A549 (cell line): ENCODE measurements around the gene IL33. TPM values are rescaled to one million over a fixed set of nuclear protein-coding genes. Genes with fewer than 3 reads are reported as not detected.

Source experiments
- ATAC-seq, 2 experiments: fragments of 200-7000 bp in 1 of 2; fragments of >200 bp in 1 of 2; cut with Nextera tagmentation in 1 of 2; cut with Tn5 transposase in 1 of 2; 3 replicates each; pipeline versions ENCODE4 v1.8.0 to v1.9.1; 2018 to 2020; ENCODE audit warnings: mild to moderate bottlenecking in 1 of 2, moderate library complexity in 1 of 2
- CTCF ChIA-PET: fragments of 300-600 bp; sonication (Branson Sonifier 250); formaldehyde crosslinking; extraction: SDS; loops from one replicate; lab custom pipeline; 2021; ENCODE audit warnings: antibody characterized with exemption, inconsistent platforms; lab: Yijun Ruan, JAX
- POLR2A ChIA-PET: fragments of 350-600 bp; formaldehyde crosslinking; extraction: SDS; loops from one replicate; lab custom pipeline; 2021; ENCODE audit warnings: antibody characterized with exemption, inconsistent platforms; lab: Yijun Ruan, JAX
- DNase-seq, 2 experiments: peaks; one replicate each; pipeline versions ENCODE4 v3.0.0 to v3.0.0-alpha.2; 2011 to 2016; ENCODE audit warnings: low read depth in 1 of 2, low spot score in 1 of 2
- FAIRE-seq: peaks from 2 replicates; lab custom pipeline; 2011; peaks lifted over from hg19 to GRCh38; lab: Jason Lieb, UNC
- H3K27ac ChIP-seq, 2 experiments: fragments of >200 bp; sonication (Bioruptor Twin); formaldehyde crosslinking; 3 replicates each; pipeline ENCODE4 v1.5.1; 2016 to 2017
- H3K4me1 ChIP-seq: fragments of >200 bp; sonication (Bioruptor Twin); formaldehyde crosslinking; 3 replicates; pipeline ENCODE4 v1.6.1; 2016
- H3K4me2 ChIP-seq: fragments of >200 bp; sonication (Bioruptor Twin); formaldehyde crosslinking; 3 replicates; pipeline ENCODE4 v1.6.1; 2016
- H3K4me3 ChIP-seq: fragments of >200 bp; sonication (Bioruptor Twin); formaldehyde crosslinking; 3 replicates; pipeline ENCODE4 v1.5.1; 2016
- H3K9me3 ChIP-seq: fragments of >200 bp; sonication (Bioruptor Twin); formaldehyde crosslinking; 3 replicates; pipeline ENCODE4 v1.6.1; 2016
- CEBPB ChIP-seq, 2 experiments: fragments of >200 bp in 1 of 2; sonication (Bioruptor Twin) in 1 of 2; formaldehyde crosslinking in 1 of 2; IDR thresholded peaks; 2 replicates each; pipeline ENCODE4 v1.6.1; 2012 to 2016
- CHD2 ChIP-seq: fragments of 150-350 bp; IDR thresholded peaks from 2 replicates; pipeline ENCODE4 v1.6.1; 2014; ENCODE audit warnings: low read length; ENCODE audit not compliant: partially characterized antibody
- EHF ChIP-seq: fragments of 250-450 bp; sonication (Bioruptor Pico); IDR thresholded peaks from 2 replicates; pipeline ENCODE4 v1.5.0; 2020; ENCODE audit warnings: mild to moderate bottlenecking
- FOSB ChIP-seq: fragments of 250-450 bp; sonication (Bioruptor Pico); IDR thresholded peaks from 2 replicates; pipeline ENCODE4 v1.5.0; 2020; ENCODE audit warnings: mild to moderate bottlenecking, moderate library complexity
- GATA3 ChIP-seq: IDR thresholded peaks from 2 replicates; pipeline ENCODE4 v1.6.1; 2012; ENCODE audit warnings: borderline replicate concordance
- HOXA7 ChIP-seq: fragments of 250-450 bp; sonication (Bioruptor Pico); IDR thresholded peaks from 2 replicates; pipeline ENCODE4 v1.5.0; 2020; ENCODE audit warnings: mild to moderate bottlenecking, moderate library complexity
- KDM5A ChIP-seq: fragments of 200-600 bp; sonication (generic); IDR thresholded peaks from 2 replicates; pipeline ENCODE4 v1.6.1; 2016; ENCODE audit warnings: antibody characterized with exemption, mild to moderate bottlenecking
- MAFK ChIP-seq: fragments of 450-650 bp; IDR thresholded peaks from 2 replicates; pipeline ENCODE4 v1.6.1; 2014; ENCODE audit not compliant: partially characterized antibody
- NPAS2 ChIP-seq: fragments of 250-450 bp; sonication (Bioruptor Pico); IDR thresholded peaks from 2 replicates; pipeline ENCODE4 v1.8.0; 2022; ENCODE audit warnings: mild to moderate bottlenecking, moderate library complexity, borderline replicate concordance
- RARB ChIP-seq: fragments of 250-450 bp; sonication (Bioruptor Pico); IDR thresholded peaks from 2 replicates; pipeline ENCODE4 v1.8.0; 2021; ENCODE audit warnings: mild to moderate bottlenecking, moderate library complexity
- SREBF2 ChIP-seq: fragments of 450-650 bp; IDR thresholded peaks from 2 replicates; pipeline ENCODE4 v1.6.1; 2014; ENCODE audit warnings: mild to moderate bottlenecking, moderate library complexity
- TP53 ChIP-seq: fragments of 250-450 bp; sonication (Bioruptor Pico); IDR thresholded peaks from 2 replicates; pipeline ENCODE4 v1.5.0; 2021; ENCODE audit warnings: mild to moderate bottlenecking, moderate library complexity
- ZFP36 ChIP-seq: fragments of 450-650 bp; IDR thresholded peaks from 2 replicates; pipeline ENCODE4 v1.6.1; 2014; ENCODE audit warnings: borderline replicate concordance; ENCODE audit not compliant: partially characterized antibody
- ZNF302 ChIP-seq: fragments of 250-450 bp; sonication (Bioruptor Pico); IDR thresholded peaks from 2 replicates; pipeline ENCODE4 v1.9.0; 2021; ENCODE audit warnings: inconsistent platforms, mild to moderate bottlenecking, moderate library complexity
- ZSCAN20 ChIP-seq: fragments of 250-450 bp; sonication (Bioruptor Pico); IDR thresholded peaks from 2 replicates; pipeline ENCODE4 v1.8.0; 2022; ENCODE audit warnings: mild to moderate bottlenecking, moderate library complexity
- WGBS: methylation state at CpG from one replicate; pipeline ENCODE4 v1.1.6; 2017; ENCODE audit errors: missing lambda C conversion rate; 5-methylcytosine and 5-hydroxymethylcytosine counted together
- polyA plus RNA-seq, 4 experiments: library from polyadenylated mRNA; depleted of rRNA in 3 of 4; stranded (reverse); fragments of >200 nt; fragmentation: RNase III in 1 of 4; extraction: RNeasy Plus Mini Kit Qiagen cat#74134 plus additional on column Dnase treatment in 1 of 4; gene quantifications; 2 replicates in 3 of 4; 3 replicates in 1 of 4; pipeline ENCODE4 v1.2.3, GENCODE V29; 2011 to 2017
- TF ChIP-seq, protein P1 (sequence below): fragments of 200-600 bp; sonication (generic); IDR thresholded peaks from 2 replicates; pipeline ENCODE4 v1.6.1; 2016; ENCODE audit warnings: antibody characterized with exemption, mild to moderate bottlenecking, moderate library complexity
- TF ChIP-seq, protein P2 (sequence below): fragments of 250-450 bp; sonication (Bioruptor Pico); IDR thresholded peaks from 2 replicates; pipeline ENCODE4 v1.5.0; 2021; ENCODE audit warnings: mild to moderate bottlenecking, moderate library complexity, borderline replicate concordance
- TF ChIP-seq, protein P3 (sequence below): fragments of >200 bp; sonication (Bioruptor Twin); formaldehyde crosslinking; IDR thresholded peaks from 3 replicates; pipeline ENCODE4 v1.5.1; 2016
- TF ChIP-seq, protein P4 (sequence below): IDR thresholded peaks from 2 replicates; pipeline ENCODE4 v1.6.1; 2012

The IL33 gene
- polyA plus RNA-seq, 2 of the 4 experiments (the other 2 are of a cell fraction), result 0.31 to 0.72 TPM

DNA sequence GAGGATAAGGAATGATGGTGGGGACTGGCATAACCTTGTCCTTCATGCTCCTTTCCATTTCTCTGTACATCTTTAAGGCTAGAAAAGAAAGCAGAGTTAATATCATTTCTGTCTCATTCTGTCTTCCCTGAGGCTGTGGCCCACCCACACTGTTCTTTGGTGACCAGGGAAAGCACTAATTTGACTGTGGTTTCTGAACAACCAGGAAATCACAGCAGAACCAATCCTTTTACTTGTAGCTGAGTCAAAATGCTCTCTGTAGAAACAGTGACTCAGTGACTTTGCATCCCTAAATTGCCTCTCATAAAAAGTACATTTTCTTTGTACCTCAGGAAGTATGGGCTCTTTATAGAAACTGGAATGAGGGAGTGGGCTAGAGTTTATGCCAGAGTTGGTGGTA is 28.1 kb downstream of the IL33 start:
- no peak for DNase-seq
- POLR2A ChIA-PET, result no interaction called here
- Histone ChIP-seq H3K4me1 (0 out of 3 replicates have a peak, but pooled peaks cover 3% of the 10 kb centered on the region), H3K4me2 (no peak overlapping the region), H3K4me3 (no peak overlapping the region), H3K9me3 (no peaks in the 10 kb centered on the region), H3K27ac (no peak overlapping the region)
- TF ChIP-seq, protein P1, sequence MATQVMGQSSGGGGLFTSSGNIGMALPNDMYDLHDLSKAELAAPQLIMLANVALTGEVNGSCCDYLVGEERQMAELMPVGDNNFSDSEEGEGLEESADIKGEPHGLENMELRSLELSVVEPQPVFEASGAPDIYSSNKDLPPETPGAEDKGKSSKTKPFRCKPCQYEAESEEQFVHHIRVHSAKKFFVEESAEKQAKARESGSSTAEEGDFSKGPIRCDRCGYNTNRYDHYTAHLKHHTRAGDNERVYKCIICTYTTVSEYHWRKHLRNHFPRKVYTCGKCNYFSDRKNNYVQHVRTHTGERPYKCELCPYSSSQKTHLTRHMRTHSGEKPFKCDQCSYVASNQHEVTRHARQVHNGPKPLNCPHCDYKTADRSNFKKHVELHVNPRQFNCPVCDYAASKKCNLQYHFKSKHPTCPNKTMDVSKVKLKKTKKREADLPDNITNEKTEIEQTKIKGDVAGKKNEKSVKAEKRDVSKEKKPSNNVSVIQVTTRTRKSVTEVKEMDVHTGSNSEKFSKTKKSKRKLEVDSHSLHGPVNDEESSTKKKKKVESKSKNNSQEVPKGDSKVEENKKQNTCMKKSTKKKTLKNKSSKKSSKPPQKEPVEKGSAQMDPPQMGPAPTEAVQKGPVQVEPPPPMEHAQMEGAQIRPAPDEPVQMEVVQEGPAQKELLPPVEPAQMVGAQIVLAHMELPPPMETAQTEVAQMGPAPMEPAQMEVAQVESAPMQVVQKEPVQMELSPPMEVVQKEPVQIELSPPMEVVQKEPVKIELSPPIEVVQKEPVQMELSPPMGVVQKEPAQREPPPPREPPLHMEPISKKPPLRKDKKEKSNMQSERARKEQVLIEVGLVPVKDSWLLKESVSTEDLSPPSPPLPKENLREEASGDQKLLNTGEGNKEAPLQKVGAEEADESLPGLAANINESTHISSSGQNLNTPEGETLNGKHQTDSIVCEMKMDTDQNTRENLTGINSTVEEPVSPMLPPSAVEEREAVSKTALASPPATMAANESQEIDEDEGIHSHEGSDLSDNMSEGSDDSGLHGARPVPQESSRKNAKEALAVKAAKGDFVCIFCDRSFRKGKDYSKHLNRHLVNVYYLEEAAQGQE, result no peak
- no peak for TF ChIP-seq HOXA7 (CRISPR knock-in tag)
- TF ChIP-seq CEBPB (IDR thresholded peaks at IDR 0.05), result no peak
- TF ChIP-seq ZSCAN20 (CRISPR knock-in tag), result no peak
- TF ChIP-seq SREBF2, result no peak
- no peak for TF ChIP-seq NPAS2 (CRISPR knock-in tag)
- TF ChIP-seq EHF (CRISPR knock-in tag), result no peak
- TF ChIP-seq ZNF302 (CRISPR knock-in tag), result no peak
- TF ChIP-seq, all 56 proteins: peak for 0
- CTCF ChIA-PET, result no interaction called here
- no peak for ATAC-seq
- no peak for FAIRE-seq

DNA sequence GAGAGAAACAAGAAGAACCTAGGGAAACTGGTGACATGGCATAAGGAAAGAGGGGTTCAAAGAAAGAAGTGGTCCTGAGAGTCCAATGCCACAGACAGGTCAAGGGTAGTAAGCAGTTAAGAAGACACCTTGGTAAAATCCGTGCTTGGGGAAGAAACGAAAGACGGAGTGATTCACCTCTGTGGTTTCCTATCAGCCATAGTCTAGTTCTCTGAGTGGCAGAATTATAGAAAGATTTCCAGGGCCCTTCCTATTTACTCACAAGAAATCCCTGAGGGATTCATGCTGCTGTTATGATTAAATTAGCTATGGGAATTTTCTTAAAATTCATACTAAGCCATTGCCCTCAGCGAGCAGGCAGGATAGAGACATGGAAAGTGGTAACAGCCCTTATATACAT is 31.7 kb downstream of the IL33 start:
- no peak for TF ChIP-seq FOSB
- TF ChIP-seq TP53 (CRISPR knock-in tag), result no peak
- no peak for TF ChIP-seq MAFK
- TF ChIP-seq, protein P2, sequence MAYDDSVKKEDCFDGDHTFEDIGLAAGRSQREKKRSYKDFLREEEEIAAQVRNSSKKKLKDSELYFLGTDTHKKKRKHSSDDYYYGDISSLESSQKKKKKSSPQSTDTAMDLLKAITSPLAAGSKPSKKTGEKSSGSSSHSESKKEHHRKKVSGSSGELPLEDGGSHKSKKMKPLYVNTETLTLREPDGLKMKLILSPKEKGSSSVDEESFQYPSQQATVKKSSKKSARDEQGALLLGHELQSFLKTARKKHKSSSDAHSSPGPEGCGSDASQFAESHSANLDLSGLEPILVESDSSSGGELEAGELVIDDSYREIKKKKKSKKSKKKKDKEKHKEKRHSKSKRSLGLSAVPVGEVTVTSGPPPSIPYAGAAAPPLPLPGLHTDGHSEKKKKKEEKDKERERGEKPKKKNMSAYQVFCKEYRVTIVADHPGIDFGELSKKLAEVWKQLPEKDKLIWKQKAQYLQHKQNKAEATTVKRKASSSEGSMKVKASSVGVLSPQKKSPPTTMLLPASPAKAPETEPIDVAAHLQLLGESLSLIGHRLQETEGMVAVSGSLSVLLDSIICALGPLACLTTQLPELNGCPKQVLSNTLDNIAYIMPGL (CRISPR knock-in tag), result no peak
- no peak for TF ChIP-seq ZFP36
- TF ChIP-seq CHD2, result no peak
- TF ChIP-seq NPAS2 (CRISPR knock-in tag), result no peak
- TF ChIP-seq GATA3, result no peak
- TF ChIP-seq KDM5A, result no peak
- no peak for TF ChIP-seq RARB (CRISPR knock-in tag)
- TF ChIP-seq, protein P3, sequence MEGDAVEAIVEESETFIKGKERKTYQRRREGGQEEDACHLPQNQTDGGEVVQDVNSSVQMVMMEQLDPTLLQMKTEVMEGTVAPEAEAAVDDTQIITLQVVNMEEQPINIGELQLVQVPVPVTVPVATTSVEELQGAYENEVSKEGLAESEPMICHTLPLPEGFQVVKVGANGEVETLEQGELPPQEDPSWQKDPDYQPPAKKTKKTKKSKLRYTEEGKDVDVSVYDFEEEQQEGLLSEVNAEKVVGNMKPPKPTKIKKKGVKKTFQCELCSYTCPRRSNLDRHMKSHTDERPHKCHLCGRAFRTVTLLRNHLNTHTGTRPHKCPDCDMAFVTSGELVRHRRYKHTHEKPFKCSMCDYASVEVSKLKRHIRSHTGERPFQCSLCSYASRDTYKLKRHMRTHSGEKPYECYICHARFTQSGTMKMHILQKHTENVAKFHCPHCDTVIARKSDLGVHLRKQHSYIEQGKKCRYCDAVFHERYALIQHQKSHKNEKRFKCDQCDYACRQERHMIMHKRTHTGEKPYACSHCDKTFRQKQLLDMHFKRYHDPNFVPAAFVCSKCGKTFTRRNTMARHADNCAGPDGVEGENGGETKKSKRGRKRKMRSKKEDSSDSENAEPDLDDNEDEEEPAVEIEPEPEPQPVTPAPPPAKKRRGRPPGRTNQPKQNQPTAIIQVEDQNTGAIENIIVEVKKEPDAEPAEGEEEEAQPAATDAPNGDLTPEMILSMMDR, result no peak
- TF ChIP-seq, protein P4, sequence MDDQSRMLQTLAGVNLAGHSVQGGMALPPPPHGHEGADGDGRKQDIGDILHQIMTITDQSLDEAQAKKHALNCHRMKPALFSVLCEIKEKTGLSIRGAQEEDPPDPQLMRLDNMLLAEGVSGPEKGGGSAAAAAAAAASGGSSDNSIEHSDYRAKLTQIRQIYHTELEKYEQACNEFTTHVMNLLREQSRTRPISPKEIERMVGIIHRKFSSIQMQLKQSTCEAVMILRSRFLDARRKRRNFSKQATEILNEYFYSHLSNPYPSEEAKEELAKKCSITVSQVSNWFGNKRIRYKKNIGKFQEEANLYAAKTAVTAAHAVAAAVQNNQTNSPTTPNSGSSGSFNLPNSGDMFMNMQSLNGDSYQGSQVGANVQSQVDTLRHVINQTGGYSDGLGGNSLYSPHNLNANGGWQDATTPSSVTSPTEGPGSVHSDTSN, result no peak
- ChIA-PET CTCF (no interaction called here), POLR2A (no interaction called here)
- no peak overlapping the region for H3K27ac ChIP-seq
- no peaks in the 10 kb centered on the region for H3K9me3 ChIP-seq
- ATAC-seq (no peak), DNase-seq (no peak), FAIRE-seq (no peak)
- H3K4me1 ChIP-seq, result no peaks in the 10 kb centered on the region
- WGBS, result 20% methylated on average over 4 of the region's 4 CpGs
- H3K4me2 ChIP-seq, result no peak overlapping the region
- no peak overlapping the region for H3K4me3 ChIP-seq
